Measurements from ENCODE around the gene POLD2.

The POLD2 gene

GRCh38 chr7:44112997-44113763 lies 10.2 kb downstream of the POLD2 start:
- no peak for DNase-seq

- DNase-seq = no peak
Observed at GRCh38 chr7:44112231-44112996, 10.9 kb downstream of the POLD2 start.

DNA sequence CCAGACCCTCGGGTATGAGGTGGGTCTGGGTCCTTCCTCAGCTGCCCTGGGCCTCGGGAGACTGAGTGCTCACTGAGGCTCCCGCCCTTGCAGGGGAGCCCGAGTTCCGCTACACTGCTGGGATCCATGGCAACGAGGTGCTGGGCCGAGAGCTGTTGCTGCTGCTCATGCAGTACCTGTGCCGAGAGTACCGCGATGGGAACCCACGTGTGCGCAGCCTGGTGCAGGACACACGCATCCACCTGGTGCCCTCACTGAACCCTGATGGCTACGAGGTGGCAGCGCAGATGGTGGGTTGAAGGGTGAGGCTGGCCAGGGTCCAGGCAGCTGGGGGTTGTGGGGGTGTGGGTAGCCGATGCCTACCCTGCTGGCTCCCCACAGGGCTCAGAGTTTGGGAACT lies 11.6 kb downstream of the POLD2 start:
- DNase-seq = no peak

- DNase-seq = no peak
Observed at GRCh38 chr7:44110719-44111635, 12.4 kb downstream of the POLD2 start.

DNA sequence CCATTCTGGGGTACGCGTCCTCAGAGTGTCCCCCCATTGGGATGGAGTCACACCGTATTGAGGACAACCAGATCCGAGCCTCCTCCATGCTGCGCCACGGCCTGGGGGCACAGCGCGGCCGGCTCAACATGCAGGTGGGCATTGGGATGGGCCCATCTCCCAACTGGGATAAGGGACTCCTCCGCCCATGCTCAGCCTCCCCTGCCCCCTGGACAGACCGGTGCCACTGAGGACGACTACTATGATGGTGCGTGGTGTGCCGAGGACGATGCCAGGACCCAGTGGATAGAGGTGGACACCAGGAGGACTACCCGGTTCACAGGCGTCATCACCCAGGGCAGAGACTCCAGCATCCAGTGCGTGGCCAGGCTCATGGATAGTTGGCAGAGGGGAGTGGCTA lies 13.4 kb downstream of the POLD2 start:
- DNase-seq = no peak

DNA sequence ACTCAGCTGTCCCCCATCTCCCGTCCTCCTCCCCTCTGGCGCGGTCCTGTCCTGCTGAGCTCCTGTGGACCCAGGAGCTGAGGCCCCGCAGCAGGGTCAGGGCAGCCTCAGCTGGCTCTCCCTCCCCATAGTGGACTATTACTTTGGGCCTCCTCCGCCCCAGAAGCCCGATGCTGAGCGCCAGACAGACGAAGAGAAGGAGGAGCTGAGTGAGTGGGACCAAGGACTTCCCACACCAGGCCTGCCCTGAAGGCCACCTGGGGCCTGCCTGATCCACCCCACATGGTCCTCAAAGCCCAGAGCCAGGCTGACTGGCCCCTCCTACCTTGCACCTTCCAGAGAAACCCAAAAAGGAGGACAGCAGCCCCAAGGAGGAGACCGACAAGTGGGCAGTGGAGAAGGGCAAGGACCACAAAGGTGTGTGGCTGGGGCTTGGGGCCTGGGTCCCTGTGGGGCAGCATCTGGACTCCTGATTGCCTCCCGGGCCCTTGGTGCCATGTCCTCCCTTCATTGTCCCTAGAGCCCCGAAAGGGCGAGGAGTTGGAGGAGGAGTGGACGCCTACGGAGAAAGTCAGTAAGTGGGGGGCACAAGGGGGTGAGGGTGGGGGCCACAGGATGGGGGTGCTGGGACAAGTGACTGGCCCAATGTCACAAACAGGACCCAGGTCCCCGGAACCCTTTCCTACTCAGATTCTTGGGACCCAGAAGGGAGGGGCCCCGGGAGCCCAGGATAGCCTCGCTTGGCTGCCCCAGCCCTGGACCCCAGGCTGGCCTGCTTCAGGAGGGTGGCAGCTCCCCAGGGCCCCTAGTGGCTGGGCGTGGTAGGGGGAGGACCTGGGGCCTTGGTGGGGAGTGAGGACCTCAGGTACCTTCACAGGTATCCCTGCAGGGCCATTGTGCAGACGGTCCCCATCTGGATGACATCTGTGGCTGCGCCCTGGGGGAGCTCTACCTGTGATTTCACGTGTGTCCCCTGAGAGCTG lies 14.3 kb downstream of the POLD2 start:
- no peak for DNase-seq

DNA sequence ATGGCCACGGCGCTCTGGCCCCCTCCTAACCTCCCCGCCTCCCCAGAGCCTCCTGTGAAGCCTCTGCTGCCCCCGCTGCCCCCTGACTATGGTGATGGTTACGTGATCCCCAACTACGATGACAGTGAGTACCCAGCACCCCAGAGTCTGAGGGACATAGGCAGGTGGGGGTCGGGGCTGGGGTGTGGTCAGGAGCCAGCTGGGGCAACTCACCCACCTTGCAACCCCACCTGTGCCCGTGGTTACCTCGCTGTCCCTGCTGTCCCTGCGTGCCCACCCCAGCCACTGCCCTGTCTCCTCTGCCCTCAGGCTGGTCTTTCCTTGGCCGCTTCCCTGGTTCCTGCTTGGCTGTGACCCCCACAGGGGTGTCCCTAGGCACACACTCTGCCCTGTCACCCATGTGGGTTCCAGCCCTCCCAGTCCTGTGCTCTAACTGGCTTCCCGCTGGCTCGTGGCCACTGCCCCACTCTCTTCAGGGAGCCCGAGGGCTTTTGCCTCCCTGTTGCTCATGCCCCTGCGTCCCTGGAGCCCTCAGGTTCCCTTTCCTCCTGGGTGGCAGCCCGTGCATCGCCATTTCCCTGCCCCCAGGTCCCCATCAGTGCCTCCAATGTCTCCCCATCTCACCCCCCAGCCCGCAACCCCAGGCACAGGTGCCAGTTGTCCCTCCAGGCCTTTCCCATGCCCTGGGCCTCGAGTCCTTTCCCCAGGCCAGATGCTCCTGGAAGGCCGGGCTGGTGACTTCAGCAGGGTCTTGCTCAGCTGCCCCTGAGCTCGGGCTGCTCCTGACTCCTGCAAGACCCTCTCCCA lies 15.2 kb downstream of the POLD2 start:
- DNase-seq = no peak

- DNase-seq = no peak
Observed at GRCh38 chr7:44107116-44107960, 16.0 kb downstream of the POLD2 start.

- no peak for DNase-seq
Observed at GRCh38 chr7:44106311-44107065, 16.9 kb downstream of the POLD2 start.

DNA sequence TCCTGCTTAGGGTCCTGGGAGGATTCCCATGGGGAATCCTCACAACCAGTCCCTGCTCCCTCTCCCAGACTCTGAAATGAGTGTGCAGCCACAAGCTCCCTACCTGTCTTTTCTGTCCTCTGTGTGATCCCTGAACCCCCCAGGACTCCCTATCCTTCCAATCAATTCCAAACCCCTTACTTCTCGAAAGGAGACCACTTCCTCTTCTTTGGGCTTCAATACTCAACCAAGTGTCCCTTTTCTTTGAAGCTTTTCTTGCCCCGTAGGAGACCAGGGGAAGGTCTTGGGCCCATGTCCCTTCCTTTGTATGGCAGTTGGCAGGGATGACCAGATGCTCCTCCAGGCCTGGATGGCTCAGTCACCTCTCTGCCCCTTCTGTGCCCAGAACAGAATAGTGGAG lies 17.5 kb downstream of the POLD2 start:
- DNase-seq = no peak

DNA sequence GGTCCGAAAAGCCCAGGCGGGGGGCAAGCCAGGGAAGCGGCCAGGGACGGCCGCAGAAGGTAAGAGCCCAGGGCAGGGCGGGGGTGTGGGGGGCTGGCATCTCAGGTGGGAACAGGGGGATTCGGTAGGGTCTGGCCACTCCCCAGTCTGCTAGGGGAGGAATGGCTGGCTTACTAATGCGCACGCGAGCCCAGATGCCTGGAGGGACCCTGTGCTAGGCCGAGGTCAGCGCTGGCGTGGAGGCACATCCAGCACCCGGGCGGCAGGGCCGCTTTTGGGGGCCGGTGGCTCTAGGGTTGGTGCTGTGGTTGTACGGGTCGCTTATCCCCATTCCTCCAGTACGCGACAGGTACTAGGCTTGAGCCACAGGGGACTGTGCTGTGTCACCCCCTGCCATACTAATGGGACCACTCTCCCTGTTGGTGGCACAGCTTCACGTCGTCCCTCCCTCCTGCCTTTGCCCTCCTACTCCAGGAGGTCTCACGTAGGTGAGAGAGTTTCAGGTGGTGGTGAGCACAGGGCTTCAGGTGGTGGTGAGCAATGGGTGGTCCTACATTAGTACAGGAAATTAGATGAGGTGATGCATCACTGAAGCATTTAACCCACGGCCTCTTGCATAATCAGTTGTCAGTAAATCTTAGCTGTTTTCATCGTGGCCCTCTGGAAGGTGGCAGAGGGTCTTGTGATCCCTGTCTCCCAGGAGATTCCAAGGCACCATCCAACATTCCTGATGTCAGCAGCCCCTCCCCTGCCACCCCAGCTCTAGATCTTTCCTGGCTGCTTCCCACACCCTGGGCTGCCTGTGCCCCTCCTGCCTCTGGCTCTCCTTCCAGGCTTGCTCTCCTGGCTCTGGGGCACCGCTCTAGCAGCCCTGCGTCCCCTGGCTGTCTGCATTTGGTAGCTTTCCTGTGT lies 18.2 kb downstream of the POLD2 start:
- DNase-seq = no peak

- DNase-seq = no peak
Observed at GRCh38 chr7:44103923-44104859, 19.2 kb downstream of the POLD2 start, which contains the start of gene AEBP1. AEBP1 (plus strand) TSS chr7:44104345; CDS start chr7:44104666, 321 bp downstream.

DNA sequence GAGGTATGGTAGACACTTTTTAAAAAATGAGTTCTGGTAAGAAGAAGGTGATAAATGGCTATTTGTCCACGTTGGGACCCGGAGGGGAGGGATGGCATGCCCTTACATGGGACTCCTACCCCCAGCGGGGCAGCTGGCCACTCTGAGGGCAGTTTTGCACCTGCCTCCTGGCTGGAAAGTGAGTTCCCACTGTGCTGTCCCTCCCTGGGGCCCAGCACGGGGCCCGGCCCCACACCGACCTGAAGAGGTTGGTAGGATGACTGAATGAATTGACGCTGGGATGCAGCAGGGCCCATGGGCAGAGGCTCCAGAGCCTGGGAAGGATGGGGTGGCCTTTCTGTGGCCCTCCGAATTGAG lies 19.8 kb downstream of the POLD2 start:
- no peak for DNase-seq

DNA sequence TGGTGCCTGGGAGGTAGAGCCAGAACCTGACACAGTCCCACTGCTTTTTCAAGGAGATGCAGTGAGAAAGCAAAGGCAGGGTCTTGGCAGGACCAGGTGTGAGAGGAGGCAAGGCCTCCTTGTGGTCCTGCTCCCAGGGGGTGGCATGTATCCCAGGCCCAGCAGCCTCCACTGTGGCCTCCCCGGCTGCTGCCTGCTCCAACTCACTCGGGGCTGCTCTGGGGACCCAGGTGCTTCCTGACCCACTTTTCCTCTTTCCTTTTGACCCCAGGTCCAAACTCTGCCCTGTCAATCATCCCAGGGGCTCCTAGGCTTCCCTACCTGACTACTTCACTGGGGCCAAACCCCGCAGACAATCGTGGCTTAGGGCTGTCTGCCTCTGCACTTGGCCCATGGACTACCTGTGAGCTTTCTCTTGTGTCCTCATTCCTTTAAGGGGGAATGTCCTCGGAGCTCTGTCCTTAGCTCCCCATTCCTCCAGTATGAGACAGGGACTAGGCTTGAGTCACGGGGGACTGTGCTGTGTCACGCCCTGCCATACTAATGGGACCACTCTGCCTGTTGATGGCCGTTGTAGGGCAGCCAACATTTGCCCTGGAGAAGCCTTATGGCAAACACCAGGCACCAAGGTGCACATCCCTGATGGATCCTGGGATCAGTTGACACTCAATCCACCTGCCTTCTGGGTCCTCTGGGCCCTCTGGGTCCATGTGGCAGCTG lies 20.3 kb downstream of the POLD2 start:
- no peak for DNase-seq

DNA sequence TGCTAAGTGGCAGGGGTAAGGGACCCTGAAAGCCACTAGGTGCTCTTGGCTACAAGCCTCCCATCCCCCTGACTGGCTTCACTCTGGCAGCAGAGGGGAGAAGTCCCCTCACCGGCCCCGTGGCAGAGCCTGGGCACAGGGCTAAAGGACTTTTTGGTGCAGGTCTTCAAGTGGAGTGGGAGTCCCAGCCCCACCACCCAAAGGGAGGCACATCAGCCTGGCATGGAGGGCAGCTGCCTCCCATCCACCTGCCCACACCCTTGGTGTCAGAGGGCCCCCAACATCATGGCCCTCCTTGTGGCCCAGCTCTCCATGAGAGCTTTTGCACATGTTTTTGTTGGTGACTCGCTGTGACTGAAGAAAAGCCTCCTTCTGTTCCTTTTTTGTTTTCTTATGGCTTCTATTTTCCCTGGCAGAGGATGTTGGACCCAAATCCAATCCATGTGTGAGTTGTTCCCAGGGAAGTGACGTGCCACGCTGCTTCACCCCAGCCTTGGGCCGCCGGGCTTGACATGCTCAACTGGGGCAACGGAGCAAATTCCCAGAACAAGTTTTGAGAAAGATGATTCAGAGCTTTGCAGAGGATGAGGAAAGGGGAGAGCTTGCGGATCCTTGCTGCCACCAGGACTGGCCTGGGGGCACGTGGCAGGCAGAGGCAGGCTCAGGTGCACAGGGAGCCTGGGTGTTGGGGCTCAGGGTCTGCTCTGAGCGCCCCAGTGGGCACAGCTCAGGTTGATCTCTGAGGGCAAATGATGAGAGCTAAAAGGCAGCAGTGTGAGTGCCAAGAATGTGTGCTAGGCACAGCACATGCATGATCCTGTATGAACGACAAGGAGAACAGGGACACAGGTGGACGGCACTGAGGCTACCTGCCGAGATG lies 21.1 kb downstream of the POLD2 start:
- DNase-seq = no peak

Data from NCI-H510A (cell line).